Left renal pelvis (tissue), 4 donors: Measurements from ENCODE around the gene FGA. TPM values are rescaled to one million over a fixed set of nuclear protein-coding genes. Genes with fewer than 3 reads are reported as not detected.

ENCODE experiments used
- DNase-seq, 4 donors: peaks; one replicate each; pipeline ENCODE4 v3.0.0-alpha.2; 2013; ENCODE audit warnings: low read depth in 4 of 4, low spot score in 3 of 4
- polyA plus RNA-seq, 4 donors: library from polyadenylated mRNA; unstranded; fragments of 120-200 nt; gene quantifications; one replicate each; pipeline ENCODE4 v1.2.1, GENCODE V29; 2013; ENCODE audit not compliant: insufficient read length in 4 of 4

FGA gene
- 10 to 100 TPM in 1 of 4 donors, 1 to 10 TPM in 1, not detected in 2; 1.2 to 25.6 TPM for polyA plus RNA-seq

- no peak for DNase-seq
These were observed at the start of gene FGA for GRCh38 chr4:154590329-154591006. TSS of gene FGA (minus strand) at chr4:154590742. CDS start at chr4:154590687, 55 bp downstream.

- DNase-seq = no peak
These were observed 43.5 kb upstream of the FGA start for GRCh38 chr4:154634058-154634457.

GRCh38 chr4:154631828-154632227 is 41.3 kb upstream of the FGA start:
- DNase-seq = no peak

- no peak for DNase-seq
These were observed 39.8 kb upstream of the FGA start for GRCh38 chr4:154630324-154630723.

- DNase-seq = no peak
These were observed 36.4 kb upstream of the FGA start for GRCh38 chr4:154626793-154627484.

- no peak for DNase-seq
These were observed 35.4 kb upstream of the FGA start for GRCh38 chr4:154625971-154626370.

- DNase-seq = no peak
These were observed 33.5 kb upstream of the FGA start for GRCh38 chr4:154623995-154624394.

- no peak for DNase-seq
These were observed 32.9 kb upstream of the FGA start for GRCh38 chr4:154623436-154623835.

- DNase-seq = no peak
These were observed 32.1 kb upstream of the FGA start for GRCh38 chr4:154622598-154622997.

GRCh38 chr4:154620111-154620510 is 29.6 kb upstream of the FGA start:
- no peak for DNase-seq

- DNase-seq = no peak
These were observed 28.3 kb upstream of the FGA start for GRCh38 chr4:154618708-154619315.

- DNase-seq = no peak
These were observed 27.3 kb upstream of the FGA start for GRCh38 chr4:154617820-154618317.

GRCh38 chr4:154616731-154617130 is 26.2 kb upstream of the FGA start:
- no peak for DNase-seq

- no peak for DNase-seq
These were observed 25.7 kb upstream of the FGA start for GRCh38 chr4:154616287-154616686.

GRCh38 chr4:154615211-154615610 is 24.7 kb upstream of the FGA start:
- no peak for DNase-seq

- no peak for DNase-seq
These were observed 23.8 kb upstream of the FGA start for GRCh38 chr4:154614306-154614705.

GRCh38 chr4:154612472-154613414 is 22.2 kb upstream of the FGA start, which contains the start of gene FGG:
TSS of gene FGG (minus strand) at chr4:154612656. CDS start at chr4:154612609, 47 bp downstream.
- DNase-seq = no peak

GRCh38 chr4:154611833-154612232 is 21.3 kb upstream of the FGA start:
- DNase-seq = no peak

GRCh38 chr4:154610582-154610981 is 20.0 kb upstream of the FGA start:
- DNase-seq = no peak

- no peak for DNase-seq
These were observed 19.0 kb upstream of the FGA start for GRCh38 chr4:154609532-154609931.
